H9 (cell line): ENCODE results near the gene PSMA4. TPM values are rescaled to one million over a fixed set of nuclear protein-coding genes. Genes with fewer than 3 reads are reported as not detected.

ENCODE experiments used
- DNase-seq: peaks from one replicate; pipeline ENCODE4 v3.0.0-alpha.2; 2017
- H2AFZ ChIP-seq: one replicate; pipeline ENCODE4 v1.6.1; 2013; ENCODE audit warnings: mild to moderate bottlenecking, low read length, control low read depth, moderate library complexity
- H2AK5ac ChIP-seq: 2 replicates; pipeline ENCODE4 v1.6.1; 2013; ENCODE audit warnings: low read length, control low read depth, mixed read lengths; ENCODE audit not compliant: insufficient read length
- H2BK120ac ChIP-seq: one replicate; pipeline ENCODE4 v1.6.1; 2013; ENCODE audit warnings: low read depth, mild to moderate bottlenecking, low read length, control low read depth, inconsistent platforms; ENCODE audit not compliant: poor library complexity, severe bottlenecking
- H2BK12ac ChIP-seq: 2 replicates; pipeline ENCODE4 v1.6.1; 2013; ENCODE audit warnings: low read length, control low read depth, mixed read lengths, low read depth; ENCODE audit not compliant: insufficient read length
- H2BK15ac ChIP-seq: 2 replicates; pipeline ENCODE4 v1.6.1; 2013; ENCODE audit warnings: low read depth, low read length, control low read depth
- H2BK20ac ChIP-seq: one replicate; pipeline ENCODE4 v1.6.1; 2013; ENCODE audit warnings: low read depth, mild to moderate bottlenecking, low read length, control low read depth, inconsistent platforms; ENCODE audit not compliant: poor library complexity, severe bottlenecking
- H2BK5ac ChIP-seq: 2 replicates; pipeline ENCODE4 v1.6.1; 2013; ENCODE audit warnings: low read length, control low read depth, mixed read lengths; ENCODE audit not compliant: insufficient read length
- H3K14ac ChIP-seq: 2 replicates; pipeline ENCODE4 v1.6.1; 2013; ENCODE audit warnings: low read length, control low read depth; ENCODE audit not compliant: insufficient read depth
- H3K18ac ChIP-seq: 2 replicates; pipeline ENCODE4 v1.6.1; 2013; ENCODE audit warnings: low read depth, mild to moderate bottlenecking, mixed read lengths, low read length, control low read depth; ENCODE audit not compliant: insufficient read length
- H3K23ac ChIP-seq: 2 replicates; pipeline ENCODE4 v1.6.1; 2013; ENCODE audit warnings: low read length, control low read depth, mixed read lengths, low read depth; ENCODE audit not compliant: insufficient read length
- H3K23me2 ChIP-seq: 2 replicates; pipeline ENCODE4 v1.6.1; 2013; ENCODE audit warnings: low read depth, mild to moderate bottlenecking, mixed read lengths, low read length, control low read depth; ENCODE audit not compliant: insufficient read length, poor library complexity, severe bottlenecking
- H3K27ac ChIP-seq: 2 replicates; pipeline ENCODE4 v1.5.1; 2013; ENCODE audit warnings: low read length, control low read depth, mixed read lengths, low read depth; ENCODE audit not compliant: insufficient read length
- H3K27me3 ChIP-seq: 2 replicates; pipeline ENCODE4 v1.6.1; 2013; ENCODE audit warnings: low read length, control low read depth, inconsistent platforms; ENCODE audit not compliant: insufficient read depth
- H3K4ac ChIP-seq: 2 replicates; pipeline ENCODE4 v1.6.1; 2013; ENCODE audit warnings: low read depth, mild to moderate bottlenecking, control low read depth, inconsistent platforms, low read length, moderate library complexity
- H3K4me1 ChIP-seq: 2 replicates; pipeline ENCODE4 v1.6.1; 2013; ENCODE audit warnings: low read length, control low read depth, inconsistent platforms; ENCODE audit not compliant: insufficient read depth
- H3K4me2 ChIP-seq: 2 replicates; pipeline ENCODE4 v1.6.1; 2013; ENCODE audit warnings: low read length, control low read depth, mixed read lengths; ENCODE audit not compliant: insufficient read length, insufficient read depth
- H3K56ac ChIP-seq: 2 replicates; pipeline ENCODE4 v1.6.1; 2013; ENCODE audit warnings: low read depth, mild to moderate bottlenecking, mixed read lengths, low read length, control low read depth; ENCODE audit not compliant: insufficient read length
- H3K79me1 ChIP-seq: 2 replicates; pipeline ENCODE4 v1.6.1; 2013; ENCODE audit warnings: low read depth, mild to moderate bottlenecking, moderate library complexity, low read length, control low read depth, inconsistent platforms; ENCODE audit not compliant: insufficient read depth, poor library complexity, severe bottlenecking
- H3K79me2 ChIP-seq: 2 replicates; pipeline ENCODE4 v1.6.1; 2013; ENCODE audit warnings: low read length, control low read depth, inconsistent platforms; ENCODE audit not compliant: insufficient read depth
- H3K9ac ChIP-seq: 2 replicates; pipeline ENCODE4 v1.6.1; 2013; ENCODE audit warnings: low read length, control low read depth, mixed read lengths; ENCODE audit not compliant: insufficient read length; ENCODE audit errors: extremely low read depth
- H3K9me3 ChIP-seq: one replicate; pipeline ENCODE4 v1.6.1; 2013; ENCODE audit warnings: low read depth, low read length, inconsistent platforms; ENCODE audit not compliant: control insufficient read depth
- H3T11ph ChIP-seq: one replicate; pipeline ENCODE4 v1.6.1; 2013; ENCODE audit warnings: mild to moderate bottlenecking, low read length, control low read depth, inconsistent platforms
- H4K20me1 ChIP-seq: one replicate; pipeline ENCODE4 v1.6.1; 2013; ENCODE audit not compliant: control insufficient read depth, insufficient read length, insufficient read depth
- H4K5ac ChIP-seq: 2 replicates; pipeline ENCODE4 v1.6.1; 2013; ENCODE audit warnings: low read depth, mild to moderate bottlenecking, mixed read lengths, low read length, control low read depth; ENCODE audit not compliant: insufficient read length
- H4K8ac ChIP-seq: replicated peaks from 2 replicates; pipeline ENCODE4 v1.6.1; 2013; ENCODE audit warnings: low read length, control low read depth, mixed read lengths, low read depth; ENCODE audit not compliant: insufficient read length
- H4K91ac ChIP-seq: 2 replicates; pipeline ENCODE4 v1.6.1; 2013; ENCODE audit warnings: low read depth, mild to moderate bottlenecking, moderate library complexity, mixed read lengths, low read length, control low read depth; ENCODE audit not compliant: insufficient read length
- H3K27ac Mint-ChIP-seq, 3 experiments: 2 replicates in 2 of 3; 3 replicates in 1 of 3; pipeline ENCODE4 v1.8.0; 2020 to 2021; ENCODE audit warnings: mixed read lengths in 3 of 3, mild to moderate bottlenecking in 1 of 3, moderate library complexity in 1 of 3
- H3K27me3 Mint-ChIP-seq: 2 replicates; pipeline ENCODE4 v1.8.0; 2021; ENCODE audit warnings: low read depth, mild to moderate bottlenecking, moderate library complexity, mixed read lengths
- H3K36me3 Mint-ChIP-seq, 3 experiments: 2 replicates in 2 of 3; 3 replicates in 1 of 3; pipeline ENCODE4 v1.8.0; 2020 to 2021; ENCODE audit warnings: low read depth in 3 of 3, mixed read lengths in 3 of 3; ENCODE audit not compliant: insufficient read depth in 1 of 3
- H3K4me1 Mint-ChIP-seq, 2 experiments: 2 replicates each; pipeline ENCODE4 v1.8.0; 2020; ENCODE audit warnings: mixed read lengths in 2 of 2
- H3K4me3 Mint-ChIP-seq, 2 experiments: 2 replicates in 1 of 2; 3 replicates in 1 of 2; pipeline ENCODE4 v1.8.0; 2020 to 2021; ENCODE audit warnings: mild to moderate bottlenecking in 2 of 2, mixed read lengths in 2 of 2, moderate library complexity in 1 of 2
- H3K9me3 Mint-ChIP-seq, 2 experiments: 2 replicates in 1 of 2; 3 replicates in 1 of 2; pipeline ENCODE4 v1.8.0; 2020; ENCODE audit warnings: mild to moderate bottlenecking in 2 of 2, mixed read lengths in 2 of 2, moderate library complexity in 1 of 2
- WGBS: extraction: QIAGEN DNeasy Blood & Tissue Kit; methylation state at CpG from one replicate; pipeline ENCODE4 v1.1.7; 2013; ENCODE audit warnings: missing lambda C conversion rate, low lambda C conversion rate, mixed read lengths; ENCODE audit not compliant: insufficient read length; ENCODE audit errors: extremely low coverage; 5-methylcytosine and 5-hydroxymethylcytosine counted together
- total RNA-seq: library from RNA; stranded (reverse); gene quantifications from 2 replicates; pipeline ENCODE4 v1.2.1, GENCODE V29; 2021
- TF ChIP-seq, protein P1 (sequence below): fragments of 200-600 bp; sonication (generic); conservative IDR thresholded peaks from 3 replicates; pipeline ENCODE4 v1.8.0; 2021; ENCODE audit warnings: antibody characterized with exemption, mild to moderate bottlenecking

Gene PSMA4
- total RNA-seq, 1 experiment from 2014 or later = 333 TPM

GRCh38 chr15:78524230-78524629 lies 16.0 kb upstream of the PSMA4 start:
- H2BK5ac ChIP-seq = no peak overlapping the region
- no peaks in the 10 kb centered on the region for H3K4me1 ChIP-seq
- H3K79me1 ChIP-seq = no peaks in the 10 kb centered on the region
- H3K4me3 Mint-ChIP-seq = no peak overlapping the region
- H4K91ac ChIP-seq = no peak overlapping the region
- H4K5ac ChIP-seq = no peak overlapping the region
- H2AK5ac ChIP-seq = no peak overlapping the region
- WGBS = no CpG with 5 or more reads among the region's 5 CpGs
- no peak overlapping the region for H3T11ph ChIP-seq
- no peak overlapping the region for H3K18ac ChIP-seq
- H2BK20ac ChIP-seq = no peak overlapping the region
- no peak overlapping the region for H4K8ac ChIP-seq
- H3K9ac ChIP-seq = no peak overlapping the region
- H3K36me3 Mint-ChIP-seq = peaks cover 4 to 12% (median 11%) of the 10 kb centered on the region in 3 experiments
- no peak overlapping the region for H3K27ac ChIP-seq
- no peak overlapping the region for H2BK15ac ChIP-seq
- H3K4me2 ChIP-seq = no peak overlapping the region
- H3K27me3 ChIP-seq = no peaks in the 10 kb centered on the region
- TF ChIP-seq, protein P1, sequence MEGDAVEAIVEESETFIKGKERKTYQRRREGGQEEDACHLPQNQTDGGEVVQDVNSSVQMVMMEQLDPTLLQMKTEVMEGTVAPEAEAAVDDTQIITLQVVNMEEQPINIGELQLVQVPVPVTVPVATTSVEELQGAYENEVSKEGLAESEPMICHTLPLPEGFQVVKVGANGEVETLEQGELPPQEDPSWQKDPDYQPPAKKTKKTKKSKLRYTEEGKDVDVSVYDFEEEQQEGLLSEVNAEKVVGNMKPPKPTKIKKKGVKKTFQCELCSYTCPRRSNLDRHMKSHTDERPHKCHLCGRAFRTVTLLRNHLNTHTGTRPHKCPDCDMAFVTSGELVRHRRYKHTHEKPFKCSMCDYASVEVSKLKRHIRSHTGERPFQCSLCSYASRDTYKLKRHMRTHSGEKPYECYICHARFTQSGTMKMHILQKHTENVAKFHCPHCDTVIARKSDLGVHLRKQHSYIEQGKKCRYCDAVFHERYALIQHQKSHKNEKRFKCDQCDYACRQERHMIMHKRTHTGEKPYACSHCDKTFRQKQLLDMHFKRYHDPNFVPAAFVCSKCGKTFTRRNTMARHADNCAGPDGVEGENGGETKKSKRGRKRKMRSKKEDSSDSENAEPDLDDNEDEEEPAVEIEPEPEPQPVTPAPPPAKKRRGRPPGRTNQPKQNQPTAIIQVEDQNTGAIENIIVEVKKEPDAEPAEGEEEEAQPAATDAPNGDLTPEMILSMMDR = no peak
- no peak overlapping the region for H3K23ac ChIP-seq
- H3K79me2 ChIP-seq = no peaks in the 10 kb centered on the region
- no peak overlapping the region for H2AFZ ChIP-seq
- DNase-seq = no peak
- H3K27me3 Mint-ChIP-seq = peaks cover 2% of the 10 kb centered on the region
- H3K23me2 ChIP-seq = no peaks in the 10 kb centered on the region
- no peak overlapping the region for H3K56ac ChIP-seq
- H3K9me3 Mint-ChIP-seq = peaks cover 22 to 24% of the 10 kb centered on the region in 2 experiments; a peak in 4 of 5 replicates
- H2BK12ac ChIP-seq = no peak overlapping the region
- no peak overlapping the region; a peak in 2 of 7 replicates for H3K27ac Mint-ChIP-seq
- no peaks in the 10 kb centered on the region for H4K20me1 ChIP-seq
- no peak overlapping the region for H2BK120ac ChIP-seq
- H3K9me3 ChIP-seq = no peaks in the 10 kb centered on the region
- H3K4me1 Mint-ChIP-seq = no peaks in the 10 kb centered on the region
- no peak overlapping the region for H3K14ac ChIP-seq
- no peak overlapping the region for H3K4ac ChIP-seq
